Astrocyte of the cerebellum (primary cell): ENCODE measurements around the gene EGFR.

ENCODE experiments used
- DNase-seq: peaks from one replicate; pipeline ENCODE4 v3.0.0-alpha.2; 2011; ENCODE audit warnings: low read depth
- H3K4me3 ChIP-seq: 2 replicates; pipeline ENCODE4 v1.5.1; 2011; ENCODE audit warnings: mild to moderate bottlenecking, low read depth, low read length, moderate library complexity
- in situ Hi-C: cut with HindIII; loops from 2 replicates; pipeline ENCODE4 v1.10.0; 2017; ENCODE audit warnings: low sequenced_read_pairs
- TF ChIP-seq, protein P1 (sequence below): IDR thresholded peaks from 2 replicates; pipeline ENCODE4 v1.5.1; 2012; ENCODE audit warnings: low read length, low read depth, moderate library complexity, mild to moderate bottlenecking; ENCODE audit errors: missing control alignments

Gene EGFR

GRCh38 chr7:55212176-55212575 is 193.4 kb downstream of the EGFR start:
- no peak for DNase-seq
- H3K4me3 ChIP-seq: no peak overlapping the region
- in situ Hi-C loops: no loop called here
- TF ChIP-seq, protein P1, sequence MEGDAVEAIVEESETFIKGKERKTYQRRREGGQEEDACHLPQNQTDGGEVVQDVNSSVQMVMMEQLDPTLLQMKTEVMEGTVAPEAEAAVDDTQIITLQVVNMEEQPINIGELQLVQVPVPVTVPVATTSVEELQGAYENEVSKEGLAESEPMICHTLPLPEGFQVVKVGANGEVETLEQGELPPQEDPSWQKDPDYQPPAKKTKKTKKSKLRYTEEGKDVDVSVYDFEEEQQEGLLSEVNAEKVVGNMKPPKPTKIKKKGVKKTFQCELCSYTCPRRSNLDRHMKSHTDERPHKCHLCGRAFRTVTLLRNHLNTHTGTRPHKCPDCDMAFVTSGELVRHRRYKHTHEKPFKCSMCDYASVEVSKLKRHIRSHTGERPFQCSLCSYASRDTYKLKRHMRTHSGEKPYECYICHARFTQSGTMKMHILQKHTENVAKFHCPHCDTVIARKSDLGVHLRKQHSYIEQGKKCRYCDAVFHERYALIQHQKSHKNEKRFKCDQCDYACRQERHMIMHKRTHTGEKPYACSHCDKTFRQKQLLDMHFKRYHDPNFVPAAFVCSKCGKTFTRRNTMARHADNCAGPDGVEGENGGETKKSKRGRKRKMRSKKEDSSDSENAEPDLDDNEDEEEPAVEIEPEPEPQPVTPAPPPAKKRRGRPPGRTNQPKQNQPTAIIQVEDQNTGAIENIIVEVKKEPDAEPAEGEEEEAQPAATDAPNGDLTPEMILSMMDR: no peak

- TF ChIP-seq, protein P1: no peak
- DNase-seq: no peak
- in situ Hi-C loops: no loop called here
- no peak overlapping the region for H3K4me3 ChIP-seq
These were observed 194.0 kb downstream of the EGFR start for GRCh38 chr7:55212838-55213237.

DNA sequence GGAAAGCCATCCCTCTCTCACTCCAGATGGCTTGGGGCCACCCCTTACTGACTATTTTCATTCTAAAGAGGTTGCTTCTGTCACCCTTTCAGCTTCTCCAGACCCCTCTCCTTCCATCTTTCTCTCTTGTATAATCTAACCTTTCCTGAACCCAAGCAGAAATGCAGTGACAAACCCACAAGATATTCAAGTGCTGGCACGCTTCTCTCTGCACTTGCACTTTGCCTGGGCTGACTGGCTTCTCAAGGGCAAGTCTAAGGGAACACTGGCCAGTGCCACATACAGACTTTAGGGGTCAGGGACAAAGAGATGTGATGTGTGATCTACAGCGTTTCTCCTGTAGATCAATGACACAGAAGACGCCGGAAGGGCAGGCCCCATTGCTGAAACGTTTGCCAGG is 195.9 kb downstream of the EGFR start:
- TF ChIP-seq, protein P1: no peak
- in situ Hi-C loops: no loop called here
- DNase-seq: no peak
- no peak overlapping the region for H3K4me3 ChIP-seq

DNA sequence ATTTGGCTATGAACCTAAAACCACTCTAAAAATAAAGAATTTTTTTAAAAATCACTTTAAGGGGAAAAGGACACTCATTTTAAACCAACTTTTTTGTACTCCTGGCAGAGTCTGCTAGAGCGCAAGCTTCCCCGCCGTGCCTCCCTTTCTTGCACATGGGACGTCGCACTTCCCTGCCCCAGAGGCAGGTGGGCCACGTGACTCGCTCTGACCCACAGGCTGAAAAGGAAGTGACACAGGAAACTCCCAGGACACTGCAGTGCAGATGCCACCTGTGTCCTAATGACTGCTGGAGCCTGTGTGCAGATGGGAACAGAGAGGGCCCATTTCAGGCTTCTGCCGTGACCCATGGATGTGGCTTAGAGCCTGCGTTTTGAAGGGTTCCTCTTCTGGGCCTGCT is 204.2 kb downstream of the EGFR start:
- TF ChIP-seq, protein P1: no peak
- no peak overlapping the region for H3K4me3 ChIP-seq
- in situ Hi-C loops: no loop called here
- DNase-seq: no peak

GRCh38 chr7:55224111-55224510 is 205.3 kb downstream of the EGFR start:
- in situ Hi-C loops: no loop called here
- no peak overlapping the region for H3K4me3 ChIP-seq
- TF ChIP-seq, protein P1: no peak
- no peak for DNase-seq

DNA sequence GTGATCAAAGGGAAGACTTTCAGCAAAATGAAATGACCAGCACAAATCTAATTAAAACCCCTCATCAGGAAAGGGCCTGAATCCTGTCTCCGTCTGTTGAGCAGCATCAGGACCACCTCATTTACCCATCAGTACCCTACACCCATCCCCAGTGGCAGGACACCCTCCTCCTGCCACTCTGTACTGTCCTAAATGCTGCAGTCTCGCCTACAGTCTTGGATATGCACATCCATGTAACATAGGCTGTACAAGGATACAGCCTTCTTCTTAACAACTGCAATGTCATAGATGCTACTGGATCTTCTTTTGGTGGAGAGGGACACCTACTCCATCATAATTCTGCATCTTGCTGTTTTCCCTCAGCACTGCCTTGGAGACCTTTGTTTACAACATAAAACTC is 206.0 kb downstream of the EGFR start:
- no peak overlapping the region for H3K4me3 ChIP-seq
- in situ Hi-C loops: no loop called here
- DNase-seq: no peak
- TF ChIP-seq, protein P1: no peak

DNA sequence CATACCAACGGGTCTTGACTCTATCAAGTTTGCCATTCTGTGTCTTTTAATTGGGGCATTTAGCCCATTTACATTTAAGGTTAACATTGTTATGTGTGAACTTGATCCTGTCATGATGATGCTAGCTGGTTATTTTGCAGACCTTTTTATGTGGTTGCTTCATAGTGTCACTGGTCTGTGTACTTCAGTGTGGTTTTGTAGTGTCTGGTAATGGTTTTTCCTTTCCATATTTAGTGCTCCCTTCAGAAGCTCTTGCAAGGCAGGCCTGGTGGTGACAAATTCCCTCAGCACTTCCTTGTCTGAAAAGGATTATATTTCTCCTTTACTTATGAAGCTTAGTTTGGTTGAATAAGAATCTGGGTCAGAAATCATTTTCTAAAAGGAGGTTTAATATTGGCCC is 211.2 kb downstream of the EGFR start:
- no peak for DNase-seq
- TF ChIP-seq, protein P1: no peak
- H3K4me3 ChIP-seq: no peak overlapping the region
- in situ Hi-C loops: no loop called here
